Spleen (tissue), 7 donors: ENCODE results near the gene MALL.
"Not testable (repeated sequence)": the region's sequence is repeated elsewhere in the genome, so short reads cannot be mapped to it uniquely, and the experiment has no call there.

Experiments used
- CTCF ChIP-seq, 11 experiments: fragments of 200-600 bp in 7 of 11; fragments of 450-650 bp in 4 of 11; sonication (generic) in 4 of 11; IDR thresholded peaks in 8 of 11; conservative IDR thresholded peaks in 3 of 11; 1 replicate in 7 of 11; 2 replicates in 4 of 11; pipeline versions ENCODE4 v1.4.0 to v1.8.0; 2016 to 2021; ENCODE audit warnings: antibody characterized with exemption in 11 of 11, inconsistent platforms in 4 of 11, mild to moderate bottlenecking in 1 of 11
- POLR2A ChIP-seq, 3 donors: fragments of 450-650 bp; IDR thresholded peaks; one replicate each; pipeline ENCODE4 v1.5.1; 2017; ENCODE audit warnings: antibody characterized with exemption in 3 of 3, mild to moderate bottlenecking in 1 of 3
- donor health status: DM: no; HTN: no; CAD: no; lungs with moderate emphysema.
- donor health status: DM: no; HTN: no; CAD: no.
- donor health status: DM: no; HTN: no; CAD: no.

DNA sequence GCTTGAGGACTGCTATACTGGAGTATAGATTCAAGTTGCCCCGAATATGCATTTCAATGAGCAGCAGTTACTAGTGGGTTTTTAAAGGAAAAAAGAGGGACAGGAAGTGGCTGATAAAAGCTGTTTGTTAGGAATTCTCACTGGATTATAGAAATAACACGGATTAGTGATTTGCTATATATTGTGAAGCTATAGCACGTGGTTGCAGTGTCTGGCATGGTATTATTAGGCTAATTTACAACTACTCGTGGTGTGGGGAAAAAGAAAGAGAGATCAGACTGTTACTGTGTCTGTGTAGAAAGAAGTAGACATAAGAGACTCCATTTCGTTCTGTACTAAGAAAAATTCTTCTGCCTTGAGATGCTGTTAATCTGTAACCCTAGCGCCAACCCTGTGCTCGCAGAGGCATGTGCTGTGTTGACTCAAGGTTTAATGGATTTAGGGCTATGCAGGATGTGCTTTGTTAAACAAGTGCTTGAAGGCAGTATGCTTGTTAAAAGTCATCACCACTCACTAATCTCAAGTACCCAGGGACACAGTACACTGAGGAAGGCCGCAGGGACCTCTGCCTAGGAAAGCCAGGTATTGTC is 59.7 kb downstream of the MALL start:
- TF ChIP-seq CTCF (IDR thresholded peaks at IDR 0.05 in 8 of 11, conservative IDR thresholded peaks at IDR 0.05 in 3 of 11); POLR2A (IDR thresholded peaks at IDR 0.05): not testable (repeated sequence)
